NCI-H526 treated with DMSO at 0.1 percent for 48 hours (cell line): ENCODE measurements around the gene PRUNE2.

Source experiments
- DNase-seq: peaks from one replicate; lab custom pipeline; 2025; lab: John Stamatoyannopoulos, UW

The PRUNE2 gene

GRCh38 chr9:76655971-76656370, 249.9 kb downstream of the PRUNE2 start:
- no peak for DNase-seq

GRCh38 chr9:76655121-76655541, 250.8 kb downstream of the PRUNE2 start:
- DNase-seq = no peak

- no peak for DNase-seq
Observed at GRCh38 chr9:76654575-76654974, 251.3 kb downstream of the PRUNE2 start.

- DNase-seq = no peak
Observed at GRCh38 chr9:76654051-76654461, 251.9 kb downstream of the PRUNE2 start.

GRCh38 chr9:76652894-76653293, 253.0 kb downstream of the PRUNE2 start:
- no peak for DNase-seq

GRCh38 chr9:76651119-76651705, 254.7 kb downstream of the PRUNE2 start:
- DNase-seq = no peak

- no peak for DNase-seq
Observed at GRCh38 chr9:76650692-76651091, 255.2 kb downstream of the PRUNE2 start.

- DNase-seq = no peak
Observed at GRCh38 chr9:76649894-76650293, 256.0 kb downstream of the PRUNE2 start.

GRCh38 chr9:76646249-76646648, 259.7 kb downstream of the PRUNE2 start:
- no peak for DNase-seq

GRCh38 chr9:76644647-76645250, 261.2 kb downstream of the PRUNE2 start:
- DNase-seq = no peak

- no peak for DNase-seq
Observed at GRCh38 chr9:76644171-76644570, 261.7 kb downstream of the PRUNE2 start.

GRCh38 chr9:76643399-76644117, 262.4 kb downstream of the PRUNE2 start:
- no peak for DNase-seq

- no peak for DNase-seq
Observed at GRCh38 chr9:76642701-76643209, 263.2 kb downstream of the PRUNE2 start.

GRCh38 chr9:76642074-76642473, 263.8 kb downstream of the PRUNE2 start:
- no peak for DNase-seq

GRCh38 chr9:76638001-76638400, 267.9 kb downstream of the PRUNE2 start:
- no peak for DNase-seq

GRCh38 chr9:76637416-76637815, 268.5 kb downstream of the PRUNE2 start:
- no peak for DNase-seq

- no peak for DNase-seq
Observed at GRCh38 chr9:76634356-76635054, 271.4 kb downstream of the PRUNE2 start.

- no peak for DNase-seq
Observed at GRCh38 chr9:76630916-76631315, 275.0 kb downstream of the PRUNE2 start.

- no peak for DNase-seq
Observed at GRCh38 chr9:76629205-76629990, 276.5 kb downstream of the PRUNE2 start.

GRCh38 chr9:76628155-76628554, 277.8 kb downstream of the PRUNE2 start:
- no peak for DNase-seq

- DNase-seq = no peak
Observed at GRCh38 chr9:76626980-76627379, 278.9 kb downstream of the PRUNE2 start.

GRCh38 chr9:76626141-76626540, 279.8 kb downstream of the PRUNE2 start:
- DNase-seq = no peak
